Measurements from ENCODE around the gene DQX1. TPM values are rescaled to one million over a fixed set of nuclear protein-coding genes. Genes with fewer than 3 reads are reported as not detected.

The DQX1 gene
- total and polyA plus RNA-seq, 9 of the 15 experiments (the other 6 are each of a cell fraction or from before 2014, with no cell fraction given) = 0.04 to 0.38 (median 0.18) TPM; not detected in 1

GRCh38 chr2:74548285-74548899, 22.4 kb upstream of the DQX1 start (continued):
- TF ChIP-seq ZNF316 (IDR thresholded peaks at IDR 0.05) (no peak), HNRNPH1 (optimal IDR thresholded peaks at IDR 0.05; ENCODE audit: low read depth, low read length) (no peak), CC2D1A (IDR thresholded peaks at IDR 0.05) (no peak), TFE3 (CRISPR knock-in tag; IDR thresholded peaks at IDR 0.05) (no peak), PHB2 (IDR thresholded peaks at IDR 0.05; ENCODE audit: low read depth) (no peak), BRD4 (IDR thresholded peaks at IDR 0.05) (0 out of 2 replicates have a peak, but pooled peaks have one; percentile 53), ZNF655 (CRISPR knock-in tag; IDR thresholded peaks at IDR 0.05) (no peak), KLF6 (CRISPR knock-in tag; IDR thresholded peaks at IDR 0.05; ENCODE audit: borderline replicate concordance) (no peak), KDM4B (IDR thresholded peaks at IDR 0.05; ENCODE audit: borderline replicate concordance in 2 of 2, low read depth in 1 of 2) (0 out of 4 replicates have a peak, but pooled peaks of 1 of the 2 experiments have one; percentile 9), ZNF507 (tag; conservative IDR thresholded peaks at IDR 0.05) (no peak), ZBTB11 (CRISPR knock-in tag; IDR thresholded peaks at IDR 0.05) (no peak), RFX1 (IDR thresholded peaks at IDR 0.05) (no peak; the same call in 1 of the 2 replicates), ZNF263 (CRISPR knock-in tag; IDR thresholded peaks at IDR 0.05; ENCODE audit: borderline replicate concordance) (no peak), POLR2B (IDR thresholded peaks at IDR 0.05; ENCODE audit: low read depth, partially characterized antibody) (no peak), RBBP5 (IDR thresholded peaks at IDR 0.05; ENCODE audit: borderline replicate concordance, insufficient read depth, low read length, poor library complexity, severe bottlenecking) (peak; percentile 25), SNRNP70 (optimal IDR thresholded peaks at IDR 0.05; ENCODE audit: low read depth, low read length) (no peak), ZBTB26 (CRISPR knock-in tag; IDR thresholded peaks at IDR 0.05) (no peak), ZNF668 (CRISPR knock-in tag; IDR thresholded peaks at IDR 0.05) (no peak), KAT7 (CRISPR knock-in tag; IDR thresholded peaks at IDR 0.05; ENCODE audit: borderline replicate concordance) (peak; percentile 73; the same call in 1 of the 2 replicates)

All from K562 (cell line).